Sigmoid colon (tissue), 4 donors: ENCODE measurements around the gene ACER2.

Source experiments
- POLR2A ChIP-seq, 2 donors: fragments of 450-650 bp; IDR thresholded peaks; one replicate each; pipeline ENCODE4 v1.6.1; 2016; ENCODE audit warnings: antibody characterized with exemption in 2 of 2, mild to moderate bottlenecking in 2 of 2, moderate library complexity in 2 of 2
- POLR2AphosphoS5 ChIP-seq, 4 donors: sonication (generic); formaldehyde crosslinking; IDR thresholded peaks; one replicate each; pipeline ENCODE4 v1.6.1; 2017; ENCODE audit warnings: antibody characterized with exemption in 4 of 4
- TF ChIP-seq, protein P1 (sequence below), 4 experiments: fragments of 450-650 bp in 3 of 4; fragments of 200-600 bp in 1 of 4; IDR thresholded peaks; one replicate each; pipeline ENCODE4 v1.5.1; 2016 to 2019; ENCODE audit warnings: antibody characterized with exemption in 4 of 4, mild to moderate bottlenecking in 3 of 4, moderate library complexity in 2 of 4

DNA sequence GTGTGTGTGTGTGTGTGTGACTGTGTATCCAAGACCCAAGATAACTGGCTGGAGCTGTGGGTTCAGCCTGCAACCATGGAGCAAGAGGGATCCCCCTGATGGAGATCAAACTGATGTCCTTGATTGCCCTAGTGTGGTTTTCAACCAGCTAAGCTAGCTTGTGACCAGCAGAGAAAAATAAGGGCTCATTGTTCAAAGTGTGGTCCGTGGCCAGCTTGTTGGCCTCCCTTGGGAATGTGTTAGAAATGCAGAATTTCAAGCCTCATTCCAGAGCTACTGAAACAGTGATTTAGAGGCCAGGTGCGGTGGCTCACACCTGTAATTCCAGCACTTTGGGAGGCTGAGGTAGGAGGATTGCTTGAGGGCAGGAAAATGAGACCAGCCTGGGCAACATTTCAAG lies 79.9 kb downstream of the ACER2 start:
- TF ChIP-seq, protein P1, sequence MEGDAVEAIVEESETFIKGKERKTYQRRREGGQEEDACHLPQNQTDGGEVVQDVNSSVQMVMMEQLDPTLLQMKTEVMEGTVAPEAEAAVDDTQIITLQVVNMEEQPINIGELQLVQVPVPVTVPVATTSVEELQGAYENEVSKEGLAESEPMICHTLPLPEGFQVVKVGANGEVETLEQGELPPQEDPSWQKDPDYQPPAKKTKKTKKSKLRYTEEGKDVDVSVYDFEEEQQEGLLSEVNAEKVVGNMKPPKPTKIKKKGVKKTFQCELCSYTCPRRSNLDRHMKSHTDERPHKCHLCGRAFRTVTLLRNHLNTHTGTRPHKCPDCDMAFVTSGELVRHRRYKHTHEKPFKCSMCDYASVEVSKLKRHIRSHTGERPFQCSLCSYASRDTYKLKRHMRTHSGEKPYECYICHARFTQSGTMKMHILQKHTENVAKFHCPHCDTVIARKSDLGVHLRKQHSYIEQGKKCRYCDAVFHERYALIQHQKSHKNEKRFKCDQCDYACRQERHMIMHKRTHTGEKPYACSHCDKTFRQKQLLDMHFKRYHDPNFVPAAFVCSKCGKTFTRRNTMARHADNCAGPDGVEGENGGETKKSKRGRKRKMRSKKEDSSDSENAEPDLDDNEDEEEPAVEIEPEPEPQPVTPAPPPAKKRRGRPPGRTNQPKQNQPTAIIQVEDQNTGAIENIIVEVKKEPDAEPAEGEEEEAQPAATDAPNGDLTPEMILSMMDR (IDR thresholded peaks at IDR 0.05), result no peak
- no peak for TF ChIP-seq POLR2A (IDR thresholded peaks at IDR 0.05)
- TF ChIP-seq POLR2AphosphoS5 (IDR thresholded peaks at IDR 0.05), result no peak
